HG03521 (cell line): ENCODE results near the gene CWF19L1.

Experiments
- ATAC-seq: cut with Tn5 transposase; IDR thresholded peaks from one replicate; pipeline ENCODE4 v1.9.1; 2021; ENCODE audit warnings: mild to moderate bottlenecking, moderate library complexity; ENCODE audit not compliant: unreplicated experiment

CWF19L1 gene

GRCh38 chr10:100183481-100183880 lies 84.0 kb downstream of the CWF19L1 start:
- ATAC-seq: no peak

- ATAC-seq: no peak
Measured at GRCh38 chr10:100182908-100183307, 84.5 kb downstream of the CWF19L1 start.
